T-helper 2 cell treated with Interferon-gamma antibody and Interleukin-4, amounts not matched to agents 5 μg/mL and 100 μg/mL, for 36 hours (primary cell): ENCODE measurements around the gene RGS6.

ENCODE experiments used
- DNase-seq: peaks from one replicate; pipeline ENCODE4 v3.0.0; 2021; ENCODE audit warnings: low spot score
- H3K27ac Mint-ChIP-seq: one replicate; pipeline ENCODE4 v1.8.0; 2021; ENCODE audit warnings: mild to moderate bottlenecking, mixed read lengths
- H3K27me3 Mint-ChIP-seq: one replicate; pipeline ENCODE4 v1.8.0; 2021; ENCODE audit warnings: low read depth, mixed read lengths
- H3K36me3 Mint-ChIP-seq: one replicate; pipeline ENCODE4 v1.8.0; 2021; ENCODE audit warnings: low read depth, mixed read lengths
- H3K4me1 Mint-ChIP-seq: one replicate; pipeline ENCODE4 v1.8.0; 2021; ENCODE audit warnings: low read depth, mixed read lengths
- H3K4me3 Mint-ChIP-seq: one replicate; pipeline ENCODE4 v1.8.0; 2022; ENCODE audit warnings: mild to moderate bottlenecking, moderate library complexity, mixed read lengths
- H3K9me3 Mint-ChIP-seq: one replicate; pipeline ENCODE4 v1.8.0; 2021; ENCODE audit warnings: mixed read lengths

Gene RGS6

GRCh38 chr14:72182708-72183432 is 250.6 kb downstream of the RGS6 start:
- Mint-ChIP-seq H3K9me3 (no peaks in the 10 kb centered on the region), H3K27ac (no peak overlapping the region), H3K4me3 (no peak overlapping the region), H3K27me3 (peaks cover 9% of the 10 kb centered on the region), H3K4me1 (no peaks in the 10 kb centered on the region), H3K36me3 (no peaks in the 10 kb centered on the region)
- no peak for DNase-seq

DNA sequence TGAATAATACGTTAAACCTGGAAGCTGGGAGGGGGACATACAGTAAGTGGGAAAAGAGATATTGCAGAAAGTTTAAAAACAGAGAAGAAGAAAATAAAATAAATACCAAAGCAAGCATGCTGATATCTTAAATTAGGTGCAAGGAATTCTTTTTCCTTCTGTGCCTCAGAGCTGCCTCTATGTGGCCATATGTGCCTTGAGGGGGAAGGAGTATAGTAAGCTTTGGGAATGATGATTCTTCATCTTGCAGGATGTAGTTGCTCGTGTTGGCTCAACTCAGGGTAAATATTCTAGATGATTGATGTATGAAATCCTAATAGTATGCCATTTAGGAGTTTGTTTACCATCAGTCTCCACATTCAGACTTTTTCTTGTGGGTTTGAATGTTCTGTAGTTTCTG is 251.4 kb downstream of the RGS6 start:
- DNase-seq, result no peak

DNA sequence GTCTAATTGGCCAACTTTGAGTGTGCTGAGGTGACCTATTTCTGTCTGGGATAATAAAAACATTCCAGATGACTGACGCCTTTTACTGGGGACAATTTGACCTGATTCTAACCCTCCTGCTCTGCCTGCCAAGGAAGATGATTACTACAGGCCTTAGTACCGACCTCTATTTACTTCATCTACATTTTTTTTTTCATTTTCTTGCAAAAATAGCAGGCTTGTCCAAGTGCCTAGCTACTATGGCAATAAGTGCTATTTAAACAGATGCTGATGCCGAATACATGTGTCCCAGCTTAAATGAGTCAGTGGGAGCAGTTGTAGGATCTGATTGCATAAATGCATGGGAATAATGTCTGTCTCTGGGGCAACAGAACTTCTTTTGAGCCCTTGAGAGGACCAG is 254.3 kb downstream of the RGS6 start:
- no peak for DNase-seq
- H3K4me1 Mint-ChIP-seq, result no peaks in the 10 kb centered on the region
- H3K36me3 Mint-ChIP-seq, result no peaks in the 10 kb centered on the region
- peaks cover 4% of the 10 kb centered on the region for H3K27me3 Mint-ChIP-seq
- no peak overlapping the region for H3K27ac Mint-ChIP-seq
- H3K4me3 Mint-ChIP-seq, result no peak overlapping the region
- no peaks in the 10 kb centered on the region for H3K9me3 Mint-ChIP-seq

More for the DNA sequence above, 251.4 kb downstream of the RGS6 start:
- no peaks in the 10 kb centered on the region for H3K36me3 Mint-ChIP-seq
- no peak overlapping the region for H3K4me3 Mint-ChIP-seq
- no peaks in the 10 kb centered on the region for H3K9me3 Mint-ChIP-seq
- H3K4me1 Mint-ChIP-seq, result no peaks in the 10 kb centered on the region
- H3K27ac Mint-ChIP-seq, result no peak overlapping the region
- peaks cover 9% of the 10 kb centered on the region for H3K27me3 Mint-ChIP-seq

DNA sequence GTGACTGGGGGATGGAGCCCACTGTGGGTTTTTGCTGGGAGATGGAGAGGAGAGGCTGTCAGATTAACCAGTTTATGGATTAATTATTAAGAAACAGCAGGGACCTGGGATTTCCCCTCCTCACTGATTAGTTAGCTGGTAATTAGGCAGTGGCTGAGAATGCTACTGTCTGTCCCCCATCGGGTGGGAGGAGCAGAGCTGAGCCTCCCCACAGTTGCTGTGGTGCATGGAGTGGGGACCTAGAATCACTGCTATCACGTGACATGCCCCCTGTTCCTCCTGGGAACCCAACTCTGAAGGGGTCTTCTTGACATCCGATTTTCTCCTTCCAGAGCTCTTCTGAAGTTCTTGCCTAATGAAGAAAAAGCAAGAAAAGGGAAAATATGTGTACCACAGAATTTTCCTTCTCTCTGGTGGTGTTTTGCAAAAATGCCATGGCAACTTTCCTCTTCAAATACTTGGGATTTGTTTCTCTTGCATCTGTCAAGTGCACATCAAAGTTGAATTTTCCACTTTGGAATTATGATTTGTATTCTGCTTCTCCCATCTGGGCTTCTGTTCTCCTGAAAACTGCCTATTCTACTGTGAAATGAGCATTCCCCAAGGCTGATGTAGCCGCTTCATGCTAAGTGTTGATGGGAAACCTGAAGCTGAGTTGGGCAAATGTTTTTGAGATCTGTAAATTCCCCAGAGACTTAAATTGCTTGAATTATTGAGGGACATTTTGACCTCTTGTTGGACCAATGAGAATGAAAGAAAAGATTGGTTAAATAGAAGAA is 264.2 kb downstream of the RGS6 start:
- Mint-ChIP-seq H3K27ac (no peak overlapping the region), H3K27me3 (peaks cover 4% of the 10 kb centered on the region), H3K4me1 (no peaks in the 10 kb centered on the region), H3K36me3 (no peaks in the 10 kb centered on the region), H3K9me3 (no peaks in the 10 kb centered on the region), H3K4me3 (no peak overlapping the region)
- no peak for DNase-seq

DNA sequence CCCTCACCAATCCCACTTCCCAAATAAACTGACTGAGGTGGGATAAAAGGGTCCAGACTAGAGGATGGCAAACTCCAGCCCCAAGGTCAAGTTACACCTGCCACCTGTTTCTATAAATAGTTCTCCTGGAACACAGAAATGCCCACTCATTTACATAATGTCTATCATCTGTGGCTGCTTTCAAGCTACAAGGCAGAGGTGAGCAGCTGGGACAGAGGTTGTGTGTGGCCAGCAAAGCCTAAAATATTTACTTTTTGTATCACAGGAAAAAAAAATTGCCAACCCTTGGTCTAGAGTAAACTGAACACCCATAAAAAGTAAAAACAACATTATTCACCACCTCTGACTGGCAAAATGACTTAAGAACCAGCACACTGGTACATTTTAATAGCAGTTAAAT is 269.4 kb downstream of the RGS6 start:
- no peaks in the 10 kb centered on the region for H3K9me3 Mint-ChIP-seq
- H3K36me3 Mint-ChIP-seq, result no peaks in the 10 kb centered on the region
- DNase-seq, result no peak
- peaks cover 4% of the 10 kb centered on the region for H3K27me3 Mint-ChIP-seq
- H3K4me3 Mint-ChIP-seq, result no peak overlapping the region
- H3K4me1 Mint-ChIP-seq, result no peaks in the 10 kb centered on the region
- H3K27ac Mint-ChIP-seq, result no peak overlapping the region

GRCh38 chr14:72213424-72213823 is 281.2 kb downstream of the RGS6 start:
- Mint-ChIP-seq H3K27me3 (peaks cover 11% of the 10 kb centered on the region), H3K4me3 (no peak overlapping the region), H3K9me3 (no peaks in the 10 kb centered on the region), H3K4me1 (no peaks in the 10 kb centered on the region), H3K27ac (no peak overlapping the region), H3K36me3 (no peaks in the 10 kb centered on the region)
- no peak for DNase-seq

GRCh38 chr14:72215080-72215479 is 282.9 kb downstream of the RGS6 start:
- Mint-ChIP-seq H3K36me3 (no peaks in the 10 kb centered on the region), H3K27me3 (peaks cover 11% of the 10 kb centered on the region), H3K9me3 (no peaks in the 10 kb centered on the region), H3K4me3 (no peak overlapping the region), H3K27ac (no peak overlapping the region), H3K4me1 (no peaks in the 10 kb centered on the region)
- no peak for DNase-seq

GRCh38 chr14:72217135-72217534 is 284.9 kb downstream of the RGS6 start:
- H3K9me3 Mint-ChIP-seq, result peaks cover 5% of the 10 kb centered on the region
- H3K36me3 Mint-ChIP-seq, result no peaks in the 10 kb centered on the region
- H3K4me1 Mint-ChIP-seq, result no peaks in the 10 kb centered on the region
- H3K27me3 Mint-ChIP-seq, result no peaks in the 10 kb centered on the region
- no peak for DNase-seq
- H3K4me3 Mint-ChIP-seq, result no peak overlapping the region
- no peak overlapping the region for H3K27ac Mint-ChIP-seq

- Mint-ChIP-seq H3K27me3 (peaks cover 2% of the 10 kb centered on the region), H3K4me3 (no peak overlapping the region), H3K36me3 (no peaks in the 10 kb centered on the region), H3K27ac (no peak overlapping the region), H3K4me1 (no peaks in the 10 kb centered on the region), H3K9me3 (peaks cover 5% of the 10 kb centered on the region)
- no peak for DNase-seq
Observed at GRCh38 chr14:72222046-72222445, 289.8 kb downstream of the RGS6 start.

GRCh38 chr14:72236629-72237028 is 304.4 kb downstream of the RGS6 start:
- Mint-ChIP-seq H3K9me3 (no peaks in the 10 kb centered on the region), H3K4me1 (no peaks in the 10 kb centered on the region), H3K27me3 (peaks cover 8% of the 10 kb centered on the region), H3K4me3 (no peak overlapping the region), H3K36me3 (no peaks in the 10 kb centered on the region), H3K27ac (no peak overlapping the region)
- DNase-seq, result no peak

- Mint-ChIP-seq H3K4me1 (no peaks in the 10 kb centered on the region), H3K36me3 (no peaks in the 10 kb centered on the region), H3K4me3 (no peak overlapping the region), H3K9me3 (no peaks in the 10 kb centered on the region), H3K27ac (no peak overlapping the region), H3K27me3 (peaks cover 8% of the 10 kb centered on the region)
- no peak for DNase-seq
Observed at GRCh38 chr14:72237722-72238666, 305.8 kb downstream of the RGS6 start.

GRCh38 chr14:72243309-72244293 is 311.4 kb downstream of the RGS6 start:
- Mint-ChIP-seq H3K4me3 (no peak overlapping the region), H3K4me1 (no peaks in the 10 kb centered on the region), H3K27me3 (peaks cover 18% of the 10 kb centered on the region)

GRCh38 chr14:72247896-72248465 is 315.8 kb downstream of the RGS6 start:
- no peaks in the 10 kb centered on the region for H3K4me1 Mint-ChIP-seq
- peaks cover 15% of the 10 kb centered on the region for H3K27me3 Mint-ChIP-seq
- no peak overlapping the region for H3K27ac Mint-ChIP-seq
- peaks cover 7% of the 10 kb centered on the region for H3K9me3 Mint-ChIP-seq
- no peak for DNase-seq
- no peak overlapping the region for H3K4me3 Mint-ChIP-seq
- H3K36me3 Mint-ChIP-seq, result no peaks in the 10 kb centered on the region

More at GRCh38 chr14:72243309-72244293, 311.4 kb downstream of the RGS6 start:
- DNase-seq, result no peak
- Mint-ChIP-seq H3K36me3 (no peaks in the 10 kb centered on the region), H3K27ac (no peak overlapping the region), H3K9me3 (peaks cover 3% of the 10 kb centered on the region)
